ENCODE measurements around the gene CDCA4.

The CDCA4 gene

DNA sequence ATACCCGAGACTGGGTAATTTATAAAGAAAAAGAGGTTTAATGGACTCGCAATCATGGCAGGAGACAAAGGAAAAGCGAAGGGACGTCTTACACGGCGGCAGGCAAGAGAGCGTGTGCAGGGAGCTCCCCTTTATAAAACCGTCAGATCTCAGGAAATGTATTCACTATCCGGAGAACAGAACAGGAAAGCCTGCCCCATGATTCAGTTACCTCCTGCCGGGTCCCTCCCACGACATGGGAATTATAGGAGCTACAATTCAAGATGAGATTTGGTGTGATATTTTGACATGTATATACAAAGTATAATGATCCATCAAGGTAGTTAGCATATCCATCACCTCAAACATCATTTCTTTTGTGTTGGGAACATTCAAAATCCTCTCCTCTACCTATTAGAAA is 2.3 kb upstream of the CDCA4 start:
- H3K27ac ChIP-seq: no peak overlapping the region
- TF ChIP-seq, protein P1, sequence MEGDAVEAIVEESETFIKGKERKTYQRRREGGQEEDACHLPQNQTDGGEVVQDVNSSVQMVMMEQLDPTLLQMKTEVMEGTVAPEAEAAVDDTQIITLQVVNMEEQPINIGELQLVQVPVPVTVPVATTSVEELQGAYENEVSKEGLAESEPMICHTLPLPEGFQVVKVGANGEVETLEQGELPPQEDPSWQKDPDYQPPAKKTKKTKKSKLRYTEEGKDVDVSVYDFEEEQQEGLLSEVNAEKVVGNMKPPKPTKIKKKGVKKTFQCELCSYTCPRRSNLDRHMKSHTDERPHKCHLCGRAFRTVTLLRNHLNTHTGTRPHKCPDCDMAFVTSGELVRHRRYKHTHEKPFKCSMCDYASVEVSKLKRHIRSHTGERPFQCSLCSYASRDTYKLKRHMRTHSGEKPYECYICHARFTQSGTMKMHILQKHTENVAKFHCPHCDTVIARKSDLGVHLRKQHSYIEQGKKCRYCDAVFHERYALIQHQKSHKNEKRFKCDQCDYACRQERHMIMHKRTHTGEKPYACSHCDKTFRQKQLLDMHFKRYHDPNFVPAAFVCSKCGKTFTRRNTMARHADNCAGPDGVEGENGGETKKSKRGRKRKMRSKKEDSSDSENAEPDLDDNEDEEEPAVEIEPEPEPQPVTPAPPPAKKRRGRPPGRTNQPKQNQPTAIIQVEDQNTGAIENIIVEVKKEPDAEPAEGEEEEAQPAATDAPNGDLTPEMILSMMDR (conservative IDR thresholded peaks at IDR 0.05): no peak

DNA sequence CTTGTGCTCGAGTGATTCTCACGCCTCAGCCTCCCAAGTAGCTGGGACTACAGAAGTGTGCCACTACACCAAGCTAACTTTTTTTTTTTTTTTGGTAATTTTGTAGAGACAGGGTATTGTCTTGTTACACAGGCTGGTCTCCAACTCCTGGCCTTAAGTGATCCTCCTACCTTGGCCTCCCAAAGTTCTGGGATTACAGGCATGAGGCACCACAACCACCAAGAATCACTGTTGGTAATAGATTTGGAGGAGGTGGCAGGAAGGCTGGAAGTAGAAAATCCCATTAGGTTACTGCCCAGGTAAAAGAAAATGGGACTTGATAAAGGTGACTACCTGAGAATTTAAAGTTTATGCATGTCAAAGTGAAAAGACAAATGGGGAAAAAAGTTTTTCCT is 1.4 kb upstream of the CDCA4 start:
- TF ChIP-seq, protein P1 (conservative IDR thresholded peaks at IDR 0.05): no peak
- peak overlapping the region; percentile 92 for H3K27ac ChIP-seq

DNA sequence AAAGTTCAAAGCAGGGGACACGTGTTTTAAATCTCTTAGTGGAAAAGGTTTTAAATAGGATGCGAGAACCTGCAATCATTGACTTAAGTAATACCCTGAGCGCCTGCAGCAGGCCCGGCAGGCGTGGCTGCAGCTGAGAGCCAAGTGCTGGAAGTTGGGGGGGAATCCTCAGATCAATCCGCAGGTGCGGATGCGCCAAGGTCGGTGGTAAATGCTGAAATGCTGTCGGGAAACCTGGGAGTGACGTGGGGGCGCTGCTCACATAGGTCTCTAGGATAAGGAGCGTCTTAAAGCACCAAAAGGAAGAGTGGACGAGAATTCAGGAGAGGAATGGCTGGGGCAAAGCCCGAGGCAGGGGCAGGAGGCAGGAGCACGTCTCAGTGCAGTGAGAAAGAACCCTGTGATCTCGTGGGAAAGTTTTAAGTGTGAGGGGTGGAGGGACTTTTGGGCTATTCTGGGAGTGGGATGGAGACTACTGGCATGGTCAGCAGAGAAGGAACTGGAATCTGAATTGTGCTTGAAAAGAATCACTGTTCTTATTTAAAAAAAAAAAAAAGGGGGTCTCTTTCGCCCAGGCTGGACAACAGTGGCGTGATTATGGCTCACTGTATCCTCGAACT is 883 bp upstream of the CDCA4 start:
- peak overlapping the region; percentile 92 for H3K27ac ChIP-seq
- TF ChIP-seq, protein P1 (conservative IDR thresholded peaks at IDR 0.05): peak; percentile 46

DNA sequence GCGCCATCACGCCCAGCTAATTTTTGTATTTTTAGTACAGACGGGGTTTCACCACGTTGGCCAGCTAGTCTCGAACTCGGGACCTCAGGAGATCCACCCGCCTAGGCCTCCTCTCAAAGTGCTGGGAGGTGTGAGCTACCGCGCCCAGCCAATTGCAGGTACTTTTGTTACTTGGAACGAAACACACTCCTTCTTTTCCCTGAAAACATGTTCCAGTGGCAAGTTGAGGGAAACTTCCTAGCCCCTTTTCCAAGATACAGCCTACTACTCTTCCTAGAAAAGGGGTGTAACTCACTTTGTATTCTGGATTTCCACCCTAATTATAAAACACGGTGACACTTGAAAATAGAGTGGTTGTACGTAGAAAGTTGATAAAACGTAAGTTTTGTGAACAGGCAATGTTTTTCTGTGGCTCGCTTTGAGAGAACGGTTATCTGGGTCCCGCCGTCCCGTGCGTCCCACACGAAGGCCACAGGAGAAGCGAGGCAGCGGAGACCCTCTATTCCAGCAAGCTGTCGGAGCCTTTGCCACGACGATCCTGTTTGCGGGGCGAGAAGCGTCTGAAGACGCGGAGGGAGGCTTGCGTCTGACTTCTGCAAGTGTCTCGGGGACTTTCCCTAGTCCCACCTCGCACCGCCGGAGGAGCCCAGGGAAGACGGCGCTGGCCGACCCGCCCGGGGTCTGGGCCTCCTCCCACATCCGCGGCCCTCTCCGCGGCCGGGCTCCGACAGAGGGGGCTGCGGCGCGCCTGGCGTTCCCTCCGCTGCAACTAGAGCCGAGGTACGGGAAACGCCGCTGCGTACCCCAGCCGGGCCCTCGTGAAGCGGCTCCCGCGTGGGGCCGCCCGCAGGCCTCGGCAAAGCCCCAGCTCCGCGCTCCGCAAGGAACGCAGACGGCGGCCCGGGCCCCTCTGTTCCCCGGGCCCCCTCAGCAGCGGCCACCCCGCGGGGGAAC is 745 bp downstream of the CDCA4 start:
- TF ChIP-seq, protein P1 (conservative IDR thresholded peaks at IDR 0.05): no peak

DNA sequence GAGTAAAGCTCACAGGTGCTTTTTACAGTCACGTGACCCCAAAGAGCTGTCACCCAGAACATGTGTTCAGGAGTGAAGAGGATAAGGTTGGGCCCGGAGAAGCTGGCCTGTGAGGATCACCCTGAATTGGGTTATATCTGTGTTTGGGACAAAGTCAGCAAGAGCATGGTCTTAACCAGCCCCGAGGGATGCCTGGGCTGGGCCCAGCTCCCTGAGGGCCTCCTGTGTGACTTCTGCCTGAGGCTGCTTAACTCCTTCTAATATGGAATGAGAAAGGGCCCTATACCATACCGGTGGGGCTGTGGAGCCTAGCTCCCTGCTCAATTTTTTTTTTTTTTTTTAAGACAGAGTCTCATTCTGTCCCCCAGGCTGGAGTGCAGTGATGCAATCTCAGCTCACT is 2.5 kb downstream of the CDCA4 start:
- TF ChIP-seq, protein P1 (conservative IDR thresholded peaks at IDR 0.05): no peak
- H3K27ac ChIP-seq: peak overlapping the region; percentile 92; the same call in 1 of the 2 replicates

More for the DNA sequence above, 745 bp downstream of the CDCA4 start:
- peak overlapping the region; percentile 92 for H3K27ac ChIP-seq

DNA sequence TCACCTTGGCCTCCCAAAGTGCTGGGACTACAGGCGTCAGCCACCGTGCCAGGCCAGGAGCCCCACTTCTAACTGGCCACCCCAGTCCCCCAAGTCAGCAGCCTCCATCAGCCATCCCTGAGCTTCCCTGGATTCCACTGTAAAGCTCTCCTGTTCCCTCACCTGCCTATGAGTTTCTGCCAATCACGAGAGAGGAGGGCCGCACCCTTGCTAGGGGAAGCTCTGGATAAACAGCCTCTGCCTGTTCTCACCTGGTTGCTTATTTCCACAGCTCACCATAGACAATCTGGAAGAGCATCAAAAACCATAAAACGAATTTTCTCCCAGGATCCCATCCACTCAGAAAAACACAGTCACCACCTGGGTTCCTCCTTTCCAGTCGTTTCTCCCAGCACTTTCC is 5.0 kb downstream of the CDCA4 start:
- peak overlapping the region; percentile 41 for H3K27ac ChIP-seq
- TF ChIP-seq, protein P1 (conservative IDR thresholded peaks at IDR 0.05): no peak

DNA sequence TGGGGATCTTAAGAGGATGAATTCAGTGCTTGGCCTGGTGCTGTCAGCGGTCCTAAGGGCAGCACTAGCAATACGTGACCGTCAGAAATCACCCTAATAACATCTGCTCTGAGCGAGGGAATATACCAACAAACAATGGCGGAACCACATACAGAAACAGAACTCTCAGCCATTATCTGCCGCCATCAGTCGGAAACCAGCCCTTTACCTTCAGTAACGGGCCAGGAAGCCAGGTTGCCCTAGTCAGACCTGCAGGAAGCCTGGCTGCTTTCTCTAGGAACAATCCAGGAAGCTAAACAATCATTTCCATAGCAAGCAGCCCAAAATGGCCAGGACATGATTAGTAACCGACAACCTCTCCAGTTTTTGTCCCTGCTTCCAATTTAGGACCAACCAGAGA is 5.6 kb downstream of the CDCA4 start:
- TF ChIP-seq, protein P1 (conservative IDR thresholded peaks at IDR 0.05): no peak
- H3K27ac ChIP-seq: peak overlapping the region; percentile 41; the same call in 1 of the 2 replicates

All from VCaP (cell line).